HepG2 (cell line): ENCODE data around the gene OGG1. TPM values are rescaled to one million over a fixed set of nuclear protein-coding genes. Genes with fewer than 3 reads are reported as not detected.

ENCODE experiments used
- ATAC-seq: fragments of 200-7000 bp; cut with Tn5 transposase; 3 replicates; pipeline ENCODE4 v1.9.1; 2020; ENCODE audit warnings: mild to moderate bottlenecking, moderate library complexity
- BruUV-seq: library from RNA; stranded (reverse); fragments of 400-500 nt; replicated peaks from 2 replicates; lab custom pipeline; 2021; lab: Mats Ljungman, UMichigan
- CTCF ChIA-PET: fragments of 300-600 bp; formaldehyde crosslinking; extraction: SDS; loops from one replicate; lab custom pipeline; 2021; ENCODE audit warnings: low total read pairs, inconsistent platforms, low intra/inter-chr PET ratio; lab: Yijun Ruan, JAX
- POLR2A ChIA-PET: fragments of 350-600 bp; sonication (Branson Sonifier 250); formaldehyde crosslinking; loops from one replicate; lab custom pipeline; 2020; ENCODE audit warnings: antibody characterized with exemption, inconsistent platforms; lab: Yijun Ruan, JAX
- DNase-seq: peaks from one replicate; pipeline ENCODE4 v3.0.0-alpha.2; 2015; ENCODE audit warnings: low spot score
- FAIRE-seq: peaks from 3 replicates; lab custom pipeline; 2011; peaks lifted over from hg19 to GRCh38; lab: Jason Lieb, UNC
- H2AFZ ChIP-seq: one replicate; pipeline ENCODE4 v1.6.1; 2011; ENCODE audit warnings: low read length, inconsistent platforms
- H3K27ac ChIP-seq: fragments of 300-600 bp; 3 replicates; pipeline ENCODE4 v1.8.0; 2011; ENCODE audit warnings: mixed run types, mild to moderate bottlenecking, mixed read lengths, low read length, inconsistent platforms; ENCODE audit not compliant: insufficient read depth; ENCODE audit errors: extremely low read length
- H3K27me3 ChIP-seq, 2 experiments: fragments of 200-600 bp in 1 of 2; 2 replicates in 1 of 2; 3 replicates in 1 of 2; pipeline versions ENCODE4 v1.6.0 to v1.8.0; 2011; ENCODE audit warnings: low read length in 2 of 2, mild to moderate bottlenecking in 2 of 2, moderate library complexity in 2 of 2, inconsistent platforms in 1 of 2; ENCODE audit not compliant: insufficient read depth in 2 of 2, control insufficient read depth in 1 of 2
- H3K36me3 ChIP-seq, 2 experiments: fragments of 200-600 bp in 1 of 2; replicated peaks in 1 of 2; 2 replicates in 1 of 2; 3 replicates in 1 of 2; pipeline versions ENCODE4 v1.5.1 to v1.8.0; 2011; ENCODE audit warnings: low read length in 2 of 2, inconsistent platforms in 1 of 2; ENCODE audit not compliant: insufficient read depth in 2 of 2, control insufficient read depth in 1 of 2
- H3K4me1 ChIP-seq: 2 replicates; pipeline ENCODE4 v1.5.1; 2012; ENCODE audit warnings: low read length, inconsistent platforms; ENCODE audit not compliant: insufficient read depth
- H3K4me2 ChIP-seq: 2 replicates; pipeline ENCODE4 v1.6.0; 2011; ENCODE audit warnings: low read depth, low read length, inconsistent platforms
- H3K4me3 ChIP-seq, 3 experiments: fragments of 200-600 bp in 1 of 3; sonication (generic), shearing (Covaris generic) in 1 of 3; replicated peaks in 1 of 3; 2 replicates each; pipeline ENCODE4 v1.5.1; 2011 to 2016; ENCODE audit warnings: low read length in 3 of 3, inconsistent platforms in 2 of 3, low read depth in 2 of 3, mild to moderate bottlenecking in 2 of 3, control low read depth in 1 of 3, mixed read lengths in 1 of 3; ENCODE audit not compliant: insufficient read depth in 1 of 3
- H3K79me2 ChIP-seq: one replicate; pipeline ENCODE4 v1.6.1; 2011; ENCODE audit warnings: low read length, inconsistent platforms; ENCODE audit not compliant: insufficient read depth
- H3K9ac ChIP-seq: 2 replicates; pipeline ENCODE4 v1.6.0; 2011; ENCODE audit warnings: mild to moderate bottlenecking, low read depth, low read length, inconsistent platforms; ENCODE audit not compliant: insufficient read depth
- H3K9me3 ChIP-seq: 2 replicates; pipeline ENCODE4 v1.5.1; 2012; ENCODE audit warnings: mild to moderate bottlenecking, low read length
- H4K20me1 ChIP-seq: 2 replicates; pipeline ENCODE4 v1.6.0; 2011; ENCODE audit warnings: inconsistent platforms, mild to moderate bottlenecking, low read length, moderate library complexity; ENCODE audit not compliant: insufficient read depth
- ARHGAP35 ChIP-seq: sonication (generic); formaldehyde crosslinking; IDR thresholded peaks from 2 replicates; pipeline ENCODE4 v1.9.0; 2022; ENCODE audit warnings: mild to moderate bottlenecking, inconsistent platforms, moderate library complexity, missing genetic modification reagents, borderline replicate concordance
- RCOR2 ChIP-seq: IDR thresholded peaks from 2 replicates; pipeline ENCODE4 v1.6.1; 2016; ENCODE audit warnings: missing biosample characterization, missing genetic modification reagents
- ZFP37 ChIP-seq: sonication (generic); formaldehyde crosslinking; IDR thresholded peaks from 2 replicates; pipeline ENCODE4 v1.4.0; 2020; ENCODE audit warnings: missing genetic modification reagents, borderline replicate concordance
- ZNF12 ChIP-seq: sonication (generic); formaldehyde crosslinking; IDR thresholded peaks from 2 replicates; pipeline ENCODE4 v1.5.0; 2020; ENCODE audit warnings: missing genetic modification reagents
- ZNF256 ChIP-seq: sonication (generic); formaldehyde crosslinking; conservative IDR thresholded peaks from 2 replicates; pipeline ENCODE4 v1.4.0; 2020; ENCODE audit warnings: missing genetic modification reagents
- ZNF33A ChIP-seq: sonication (generic); formaldehyde crosslinking; IDR thresholded peaks from 2 replicates; pipeline ENCODE4 v1.5.1; 2020; ENCODE audit warnings: missing genetic modification reagents, mild to moderate bottlenecking, moderate library complexity, borderline replicate concordance
- ZNF451 ChIP-seq: sonication (generic); formaldehyde crosslinking; IDR thresholded peaks from 2 replicates; pipeline ENCODE4 v1.5.0; 2020; ENCODE audit warnings: mild to moderate bottlenecking, missing genetic modification reagents
- ZNF460 ChIP-seq: sonication (generic); formaldehyde crosslinking; IDR thresholded peaks from 2 replicates; pipeline ENCODE4 v1.5.1; 2020; ENCODE audit warnings: missing genetic modification reagents, mild to moderate bottlenecking, borderline replicate concordance
- ZNF720 ChIP-seq: sonication (generic); formaldehyde crosslinking; IDR thresholded peaks from 2 replicates; pipeline ENCODE4 v1.4.0; 2020; ENCODE audit warnings: missing genetic modification reagents
- WGBS: methylation state at CpG from one replicate; pipeline ENCODE4 v1.1.6; 2017; ENCODE audit warnings: low lambda C conversion rate; 5-methylcytosine and 5-hydroxymethylcytosine counted together
- in situ Hi-C: cut with HindIII; loops from 2 replicates; pipeline ENCODE4 v1.10.0; 2017; ENCODE audit warnings: low pct_unique_long_range_greater_than_20kb; ENCODE audit not compliant: extremely low pct_ligation_motif_present
- intact Hi-C: fragments of 100-400 bp; cut with micrococcal nuclease; formaldehyde crosslinking; loops from one replicate; pipeline ENCODE4 v1.10.0; 2022; ENCODE audit not compliant: unreplicated experiment
- polyA plus RNA-seq, 8 experiments: library from polyadenylated mRNA; depleted of rRNA in 3 of 8; stranded (reverse) in 7 of 8; unstranded in 1 of 8; fragments of >200 nt; fragmentation: Illumina TruSeq in 4 of 8; extraction: Trizol in 4 of 8; gene quantifications; 2 replicates each; pipeline versions ENCODE4 v1.2.1 to v1.2.3, GENCODE V29; 2011 to 2016; ENCODE audit warnings: low read depth in 4 of 8, missing spikeins in 1 of 8, mixed read lengths in 1 of 8; ENCODE audit not compliant: insufficient read depth in 1 of 8
- total RNA-seq, 5 experiments: library from RNA; depleted of rRNA; stranded (reverse); fragments of >200 nt; fragmentation: Illumina TruSeq; extraction: Trizol; gene quantifications; 2 replicates each; pipeline ENCODE4 v1.2.3, GENCODE V29; 2016; ENCODE audit warnings: low read depth in 1 of 5
- TF ChIP-seq, protein P1 (sequence below): IDR thresholded peaks from 2 replicates; pipeline ENCODE4 v1.6.1; 2018; ENCODE audit warnings: missing genetic modification reagents
- TF ChIP-seq, protein P2 (sequence below): sonication (generic); formaldehyde crosslinking; IDR thresholded peaks from 2 replicates; pipeline ENCODE4 v1.8.1; 2023; ENCODE audit warnings: missing genetic modification reagents, mild to moderate bottlenecking, borderline replicate concordance
- TF ChIP-seq, protein P3 (sequence below): sonication (generic); formaldehyde crosslinking; IDR thresholded peaks from 2 replicates; pipeline ENCODE4 v1.5.0; 2020; ENCODE audit warnings: mild to moderate bottlenecking, missing genetic modification reagents, borderline replicate concordance
- TF ChIP-seq, protein P4 (sequence below): sonication (generic); formaldehyde crosslinking; IDR thresholded peaks from 2 replicates; pipeline ENCODE4 v1.5.0; 2020; ENCODE audit warnings: missing genetic modification reagents, mild to moderate bottlenecking, borderline replicate concordance

The OGG1 gene
- total and polyA plus RNA-seq, 2 of the 13 experiments (the other 11 are each of a cell fraction or from before 2014, with no cell fraction given): 28.7 to 33.2 TPM

DNA sequence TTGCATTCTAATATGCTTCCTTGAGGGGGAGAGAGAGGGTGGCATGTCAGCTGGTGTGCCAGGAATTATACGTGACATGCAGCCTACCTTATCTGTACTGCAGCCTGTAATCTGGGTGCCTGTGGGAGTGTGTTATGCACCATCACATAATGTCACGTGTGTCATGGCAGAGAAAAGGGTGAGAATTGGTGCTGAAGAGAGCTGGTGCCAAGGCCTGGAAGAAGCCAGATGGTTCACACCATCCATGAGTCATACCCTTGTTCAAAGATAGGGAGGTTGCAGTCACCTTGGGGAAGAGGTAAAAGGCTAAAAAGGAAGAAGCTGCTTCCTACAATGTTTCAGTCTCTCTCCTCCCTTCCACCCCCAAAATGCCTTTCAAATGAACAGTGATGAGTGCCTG is 12.9 kb upstream of the OGG1 start:
- no TSS peak for BruUV-seq
- 92% methylated on average over 2 of the region's 2 CpGs for WGBS
- DNase-seq (no peak), FAIRE-seq (no peak), ATAC-seq (no peak)
- H4K20me1 ChIP-seq: peaks cover 6% of the 10 kb centered on the region
- H3K27me3 ChIP-seq: no peaks in the 10 kb centered on the region; a peak in 1 of 5 replicates
- H3K4me2 ChIP-seq: no peak overlapping the region
- H3K9ac ChIP-seq: no peak overlapping the region
- in situ Hi-C loops (no loop called here), intact Hi-C loops (no loop called here)
- H3K79me2 ChIP-seq: peaks cover 24% of the 10 kb centered on the region
- peaks cover 30 to 83% of the 10 kb centered on the region in 2 experiments for H3K36me3 ChIP-seq
- ChIA-PET POLR2A (no interaction called here), CTCF (no interaction called here)
- peaks cover 16% of the 10 kb centered on the region for H3K4me1 ChIP-seq
- H3K27ac ChIP-seq: no peak overlapping the region
- H2AFZ ChIP-seq: no peak overlapping the region
- H3K9me3 ChIP-seq: no peaks in the 10 kb centered on the region
- H3K4me3 ChIP-seq: no peak overlapping the region
- TF ChIP-seq, protein P1, sequence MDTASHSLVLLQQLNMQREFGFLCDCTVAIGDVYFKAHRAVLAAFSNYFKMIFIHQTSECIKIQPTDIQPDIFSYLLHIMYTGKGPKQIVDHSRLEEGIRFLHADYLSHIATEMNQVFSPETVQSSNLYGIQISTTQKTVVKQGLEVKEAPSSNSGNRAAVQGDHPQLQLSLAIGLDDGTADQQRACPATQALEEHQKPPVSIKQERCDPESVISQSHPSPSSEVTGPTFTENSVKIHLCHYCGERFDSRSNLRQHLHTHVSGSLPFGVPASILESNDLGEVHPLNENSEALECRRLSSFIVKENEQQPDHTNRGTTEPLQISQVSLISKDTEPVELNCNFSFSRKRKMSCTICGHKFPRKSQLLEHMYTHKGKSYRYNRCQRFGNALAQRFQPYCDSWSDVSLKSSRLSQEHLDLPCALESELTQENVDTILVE: no peak
- no peak for TF ChIP-seq ZNF12 (CRISPR knock-in tag)
- no peak for TF ChIP-seq ZNF460 (CRISPR knock-in tag)
- TF ChIP-seq ZNF256 (CRISPR knock-in tag): no peak
- TF ChIP-seq RCOR2: no peak
- TF ChIP-seq ARHGAP35 (CRISPR knock-in tag): no peak
- TF ChIP-seq, protein P2, sequence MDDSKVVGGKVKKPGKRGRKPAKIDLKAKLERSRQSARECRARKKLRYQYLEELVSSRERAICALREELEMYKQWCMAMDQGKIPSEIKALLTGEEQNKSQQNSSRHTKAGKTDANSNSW (CRISPR knock-in tag): no peak
- no peak for TF ChIP-seq ZNF33A (CRISPR knock-in tag)
- TF ChIP-seq ZNF451 (CRISPR knock-in tag): no peak
- TF ChIP-seq, protein P3, sequence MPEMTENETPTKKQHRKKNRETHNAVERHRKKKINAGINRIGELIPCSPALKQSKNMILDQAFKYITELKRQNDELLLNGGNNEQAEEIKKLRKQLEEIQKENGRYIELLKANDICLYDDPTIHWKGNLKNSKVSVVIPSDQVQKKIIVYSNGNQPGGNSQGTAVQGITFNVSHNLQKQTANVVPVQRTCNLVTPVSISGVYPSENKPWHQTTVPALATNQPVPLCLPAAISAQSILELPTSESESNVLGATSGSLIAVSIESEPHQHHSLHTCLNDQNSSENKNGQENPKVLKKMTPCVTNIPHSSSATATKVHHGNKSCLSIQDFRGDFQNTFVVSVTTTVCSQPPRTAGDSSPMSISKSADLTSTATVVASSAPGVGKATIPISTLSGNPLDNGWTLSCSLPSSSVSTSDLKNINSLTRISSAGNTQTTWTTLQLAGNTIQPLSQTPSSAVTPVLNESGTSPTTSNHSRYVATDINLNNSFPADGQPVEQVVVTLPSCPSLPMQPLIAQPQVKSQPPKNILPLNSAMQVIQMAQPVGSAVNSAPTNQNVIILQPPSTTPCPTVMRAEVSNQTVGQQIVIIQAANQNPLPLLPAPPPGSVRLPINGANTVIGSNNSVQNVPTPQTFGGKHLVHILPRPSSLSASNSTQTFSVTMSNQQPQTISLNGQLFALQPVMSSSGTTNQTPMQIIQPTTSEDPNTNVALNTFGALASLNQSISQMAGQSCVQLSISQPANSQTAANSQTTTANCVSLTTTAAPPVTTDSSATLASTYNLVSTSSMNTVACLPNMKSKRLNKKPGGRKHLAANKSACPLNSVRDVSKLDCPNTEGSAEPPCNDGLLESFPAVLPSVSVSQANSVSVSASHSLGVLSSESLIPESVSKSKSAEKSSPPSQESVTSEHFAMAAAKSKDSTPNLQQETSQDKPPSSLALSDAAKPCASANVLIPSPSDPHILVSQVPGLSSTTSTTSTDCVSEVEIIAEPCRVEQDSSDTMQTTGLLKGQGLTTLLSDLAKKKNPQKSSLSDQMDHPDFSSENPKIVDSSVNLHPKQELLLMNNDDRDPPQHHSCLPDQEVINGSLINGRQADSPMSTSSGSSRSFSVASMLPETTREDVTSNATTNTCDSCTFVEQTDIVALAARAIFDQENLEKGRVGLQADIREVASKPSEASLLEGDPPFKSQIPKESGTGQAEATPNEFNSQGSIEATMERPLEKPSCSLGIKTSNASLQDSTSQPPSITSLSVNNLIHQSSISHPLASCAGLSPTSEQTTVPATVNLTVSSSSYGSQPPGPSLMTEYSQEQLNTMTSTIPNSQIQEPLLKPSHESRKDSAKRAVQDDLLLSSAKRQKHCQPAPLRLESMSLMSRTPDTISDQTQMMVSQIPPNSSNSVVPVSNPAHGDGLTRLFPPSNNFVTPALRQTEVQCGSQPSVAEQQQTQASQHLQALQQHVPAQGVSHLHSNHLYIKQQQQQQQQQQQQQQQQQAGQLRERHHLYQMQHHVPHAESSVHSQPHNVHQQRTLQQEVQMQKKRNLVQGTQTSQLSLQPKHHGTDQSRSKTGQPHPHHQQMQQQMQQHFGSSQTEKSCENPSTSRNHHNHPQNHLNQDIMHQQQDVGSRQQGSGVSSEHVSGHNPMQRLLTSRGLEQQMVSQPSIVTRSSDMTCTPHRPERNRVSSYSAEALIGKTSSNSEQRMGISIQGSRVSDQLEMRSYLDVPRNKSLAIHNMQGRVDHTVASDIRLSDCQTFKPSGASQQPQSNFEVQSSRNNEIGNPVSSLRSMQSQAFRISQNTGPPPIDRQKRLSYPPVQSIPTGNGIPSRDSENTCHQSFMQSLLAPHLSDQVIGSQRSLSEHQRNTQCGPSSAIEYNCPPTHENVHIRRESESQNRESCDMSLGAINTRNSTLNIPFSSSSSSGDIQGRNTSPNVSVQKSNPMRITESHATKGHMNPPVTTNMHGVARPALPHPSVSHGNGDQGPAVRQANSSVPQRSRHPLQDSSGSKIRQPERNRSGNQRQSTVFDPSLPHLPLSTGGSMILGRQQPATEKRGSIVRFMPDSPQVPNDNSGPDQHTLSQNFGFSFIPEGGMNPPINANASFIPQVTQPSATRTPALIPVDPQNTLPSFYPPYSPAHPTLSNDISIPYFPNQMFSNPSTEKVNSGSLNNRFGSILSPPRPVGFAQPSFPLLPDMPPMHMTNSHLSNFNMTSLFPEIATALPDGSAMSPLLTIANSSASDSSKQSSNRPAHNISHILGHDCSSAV: no peak
- no peak for TF ChIP-seq ZFP37
- TF ChIP-seq, protein P4, sequence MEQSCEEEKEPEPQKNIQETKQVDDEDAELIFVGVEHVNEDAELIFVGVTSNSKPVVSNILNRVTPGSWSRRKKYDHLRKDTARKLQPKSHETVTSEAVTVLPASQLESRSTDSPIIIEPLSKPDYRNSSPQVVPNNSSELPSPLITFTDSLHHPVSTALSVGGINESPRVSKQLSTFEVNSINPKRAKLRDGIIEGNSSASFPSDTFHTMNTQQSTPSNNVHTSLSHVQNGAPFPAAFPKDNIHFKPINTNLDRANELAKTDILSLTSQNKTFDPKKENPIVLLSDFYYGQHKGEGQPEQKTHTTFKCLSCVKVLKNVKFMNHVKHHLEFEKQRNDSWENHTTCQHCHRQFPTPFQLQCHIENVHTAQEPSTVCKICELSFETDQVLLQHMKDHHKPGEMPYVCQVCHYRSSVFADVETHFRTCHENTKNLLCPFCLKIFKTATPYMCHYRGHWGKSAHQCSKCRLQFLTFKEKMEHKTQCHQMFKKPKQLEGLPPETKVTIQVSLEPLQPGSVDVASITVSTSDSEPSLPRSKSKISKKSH (CRISPR knock-in tag): no peak
- TF ChIP-seq ZNF720 (CRISPR knock-in tag): no peak
